Endothelial cell (in vitro differentiated cells): ENCODE results near the gene UACA. TPM values are rescaled to one million over a fixed set of nuclear protein-coding genes. Genes with fewer than 3 reads are reported as not detected.

Source experiments
- DNase-seq: peaks from one replicate; pipeline ENCODE4 v3.0.0; 2021; ENCODE audit warnings: low spot score
- H3K27ac Mint-ChIP-seq: one replicate; pipeline ENCODE4 v1.8.0; 2021; ENCODE audit warnings: mixed read lengths, inconsistent platforms; ENCODE audit not compliant: unreplicated experiment
- H3K27me3 Mint-ChIP-seq: one replicate; pipeline ENCODE4 v1.8.0; 2021; ENCODE audit warnings: mild to moderate bottlenecking, moderate library complexity, mixed read lengths, inconsistent platforms; ENCODE audit not compliant: unreplicated experiment
- H3K36me3 Mint-ChIP-seq: one replicate; pipeline ENCODE4 v1.8.0; 2021; ENCODE audit warnings: mild to moderate bottlenecking, low read depth, mixed read lengths, inconsistent platforms; ENCODE audit not compliant: unreplicated experiment
- H3K4me1 Mint-ChIP-seq: one replicate; pipeline ENCODE4 v1.8.0; 2021; ENCODE audit warnings: mild to moderate bottlenecking, mixed read lengths, inconsistent platforms; ENCODE audit not compliant: unreplicated experiment
- H3K4me3 Mint-ChIP-seq: one replicate; pipeline ENCODE4 v1.8.0; 2021; ENCODE audit warnings: mild to moderate bottlenecking, mixed read lengths, inconsistent platforms; ENCODE audit not compliant: unreplicated experiment
- H3K9me3 Mint-ChIP-seq: one replicate; pipeline ENCODE4 v1.8.0; 2021; ENCODE audit warnings: mixed read lengths, inconsistent platforms; ENCODE audit not compliant: unreplicated experiment
- total RNA-seq: library from RNA; stranded (reverse); fragmentation: NEBNext Ultra II Directional; extraction: Animal tissue kit (Norgen Biotek cat#: 25700); gene quantifications from one replicate; pipeline ENCODE4 v1.2.1, GENCODE V29; 2021; ENCODE audit not compliant: unreplicated experiment
- TF ChIP-seq, protein P1 (sequence below): fragments of 200-600 bp; sonication (generic); IDR thresholded peaks from one replicate; pipeline ENCODE4 v1.5.0; 2021; ENCODE audit warnings: antibody characterized with exemption; ENCODE audit not compliant: unreplicated experiment

The UACA gene
- total RNA-seq, 1 donor from 2014 or later: 34.2 TPM

DNA sequence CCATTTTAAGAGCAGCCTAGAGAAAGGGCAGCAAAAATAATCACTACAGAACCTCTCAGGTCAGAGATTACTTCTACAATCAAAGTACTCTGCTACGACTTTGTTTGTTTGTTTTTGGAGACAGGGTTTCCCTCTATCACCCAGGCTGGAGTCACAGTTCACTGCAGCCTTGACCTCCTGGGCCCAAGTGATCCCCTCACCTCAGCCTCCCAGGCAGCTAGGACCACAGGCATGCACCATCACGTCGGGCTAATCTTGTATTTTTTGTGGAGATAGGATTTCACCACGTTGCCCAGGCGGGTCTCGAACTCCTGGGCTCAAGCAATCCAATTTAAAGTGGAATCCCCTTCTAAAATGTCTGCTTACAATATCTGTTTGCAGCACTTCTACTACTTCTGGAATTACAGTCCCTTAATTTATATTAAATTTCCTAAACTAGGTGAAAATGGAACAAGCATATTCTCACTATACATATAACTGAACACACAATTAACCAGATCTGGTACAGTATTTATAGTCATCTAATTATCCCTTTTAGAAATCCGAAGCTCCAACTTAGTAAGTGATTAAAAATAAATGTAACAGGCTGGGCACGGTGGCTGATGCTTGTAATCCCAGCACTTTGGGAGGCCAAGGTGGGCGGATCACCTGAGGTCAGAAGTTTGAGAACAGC lies 4.4 kb downstream of the UACA start:
- Mint-ChIP-seq H3K9me3 (no peaks in the 10 kb centered on the region), H3K4me1 (peaks cover 6% of the 10 kb centered on the region), H3K36me3 (no peaks in the 10 kb centered on the region), H3K4me3 (no peak overlapping the region), H3K27ac (no peak overlapping the region), H3K27me3 (peaks cover 4% of the 10 kb centered on the region)
- TF ChIP-seq, protein P1, sequence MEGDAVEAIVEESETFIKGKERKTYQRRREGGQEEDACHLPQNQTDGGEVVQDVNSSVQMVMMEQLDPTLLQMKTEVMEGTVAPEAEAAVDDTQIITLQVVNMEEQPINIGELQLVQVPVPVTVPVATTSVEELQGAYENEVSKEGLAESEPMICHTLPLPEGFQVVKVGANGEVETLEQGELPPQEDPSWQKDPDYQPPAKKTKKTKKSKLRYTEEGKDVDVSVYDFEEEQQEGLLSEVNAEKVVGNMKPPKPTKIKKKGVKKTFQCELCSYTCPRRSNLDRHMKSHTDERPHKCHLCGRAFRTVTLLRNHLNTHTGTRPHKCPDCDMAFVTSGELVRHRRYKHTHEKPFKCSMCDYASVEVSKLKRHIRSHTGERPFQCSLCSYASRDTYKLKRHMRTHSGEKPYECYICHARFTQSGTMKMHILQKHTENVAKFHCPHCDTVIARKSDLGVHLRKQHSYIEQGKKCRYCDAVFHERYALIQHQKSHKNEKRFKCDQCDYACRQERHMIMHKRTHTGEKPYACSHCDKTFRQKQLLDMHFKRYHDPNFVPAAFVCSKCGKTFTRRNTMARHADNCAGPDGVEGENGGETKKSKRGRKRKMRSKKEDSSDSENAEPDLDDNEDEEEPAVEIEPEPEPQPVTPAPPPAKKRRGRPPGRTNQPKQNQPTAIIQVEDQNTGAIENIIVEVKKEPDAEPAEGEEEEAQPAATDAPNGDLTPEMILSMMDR: no peak
- no peak for DNase-seq

DNA sequence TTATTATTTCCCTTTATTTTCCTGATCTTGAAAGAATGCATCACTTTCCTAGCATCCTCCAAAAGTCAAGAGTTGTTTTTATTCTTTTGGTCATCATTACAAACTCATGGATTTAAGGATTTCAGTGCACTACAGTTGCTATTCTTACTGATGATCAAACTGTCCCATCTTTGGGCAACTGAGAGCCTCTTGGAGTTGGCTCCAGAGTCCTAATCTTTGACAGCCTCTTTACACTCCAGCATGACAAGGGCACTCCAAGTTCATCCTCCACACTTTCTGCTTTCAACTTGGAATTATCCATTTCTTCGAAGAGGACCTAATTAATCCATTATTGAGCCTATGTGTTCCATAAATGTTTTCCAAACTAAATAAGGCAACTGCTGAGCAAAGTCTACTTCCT lies 5.7 kb downstream of the UACA start:
- no peak for DNase-seq
- no peak overlapping the region for H3K27ac Mint-ChIP-seq
- H3K9me3 Mint-ChIP-seq: no peaks in the 10 kb centered on the region
- peaks cover 4% of the 10 kb centered on the region for H3K4me1 Mint-ChIP-seq
- H3K36me3 Mint-ChIP-seq: no peaks in the 10 kb centered on the region
- peaks cover 3% of the 10 kb centered on the region for H3K27me3 Mint-ChIP-seq
- no peak overlapping the region for H3K4me3 Mint-ChIP-seq
- TF ChIP-seq, protein P1: no peak

DNA sequence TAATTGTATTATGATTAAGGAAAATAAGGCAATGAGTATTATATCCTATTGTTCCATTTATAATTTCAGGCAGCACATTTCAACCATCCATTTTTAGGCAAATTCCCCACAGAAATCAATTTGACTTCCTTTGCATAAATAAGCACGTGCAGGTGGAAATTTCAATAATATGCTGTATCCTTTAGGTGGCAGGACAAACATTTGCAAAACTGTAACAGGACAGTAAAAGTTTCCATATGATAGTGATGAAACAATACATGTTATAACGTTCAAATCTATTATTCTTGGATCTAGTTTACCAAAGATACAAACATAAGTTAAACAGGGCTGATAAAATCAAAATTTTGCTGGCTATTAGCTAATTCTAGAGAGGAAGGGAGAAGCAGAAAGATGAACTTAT lies 8.5 kb downstream of the UACA start:
- H3K27me3 Mint-ChIP-seq: no peaks in the 10 kb centered on the region
- H3K4me3 Mint-ChIP-seq: no peak overlapping the region

DNA sequence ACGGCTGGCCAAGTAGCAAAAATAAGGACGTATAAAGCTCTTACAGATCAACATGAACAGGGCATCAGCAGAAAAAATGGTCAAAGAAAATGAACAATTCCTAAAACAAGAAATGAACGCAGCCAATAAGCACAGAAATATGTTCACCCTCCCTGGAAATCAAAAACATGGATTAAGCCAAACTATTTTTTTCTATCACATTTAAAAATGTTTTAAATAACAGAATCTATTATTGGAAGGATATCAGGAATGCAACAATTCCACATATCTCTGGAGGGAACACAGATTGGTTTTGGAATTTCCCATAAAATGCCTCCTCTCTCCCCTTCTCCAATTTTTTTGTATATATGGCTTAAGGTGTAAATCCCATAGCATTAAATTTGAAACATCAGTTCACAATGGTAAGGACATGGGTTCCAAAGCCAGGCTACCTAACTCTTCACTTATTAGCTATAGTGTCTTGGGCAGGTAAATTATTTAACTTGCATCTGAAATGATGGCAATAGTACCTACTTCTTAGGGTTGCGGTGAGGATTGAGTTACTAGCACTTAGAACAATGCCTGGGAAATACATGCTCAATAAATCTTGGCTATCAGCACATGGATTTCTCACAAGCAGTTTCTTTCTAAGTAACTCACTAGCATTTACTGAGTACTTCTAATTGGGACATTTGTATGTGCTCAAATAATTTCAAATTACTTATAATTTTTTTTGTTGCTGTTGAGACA lies 10.1 kb downstream of the UACA start:
- Mint-ChIP-seq H3K27me3 (no peaks in the 10 kb centered on the region), H3K36me3 (no peaks in the 10 kb centered on the region), H3K4me3 (no peak overlapping the region), H3K4me1 (peaks cover 22% of the 10 kb centered on the region), H3K27ac (no peak overlapping the region), H3K9me3 (no peaks in the 10 kb centered on the region)
- TF ChIP-seq, protein P1: no peak
- DNase-seq: no peak

More for the DNA sequence above, 8.5 kb downstream of the UACA start:
- no peaks in the 10 kb centered on the region for H3K9me3 Mint-ChIP-seq
- H3K36me3 Mint-ChIP-seq: no peaks in the 10 kb centered on the region
- TF ChIP-seq, protein P1: no peak
- no peak overlapping the region for H3K27ac Mint-ChIP-seq
- DNase-seq: no peak
- peaks cover 19% of the 10 kb centered on the region for H3K4me1 Mint-ChIP-seq

DNA sequence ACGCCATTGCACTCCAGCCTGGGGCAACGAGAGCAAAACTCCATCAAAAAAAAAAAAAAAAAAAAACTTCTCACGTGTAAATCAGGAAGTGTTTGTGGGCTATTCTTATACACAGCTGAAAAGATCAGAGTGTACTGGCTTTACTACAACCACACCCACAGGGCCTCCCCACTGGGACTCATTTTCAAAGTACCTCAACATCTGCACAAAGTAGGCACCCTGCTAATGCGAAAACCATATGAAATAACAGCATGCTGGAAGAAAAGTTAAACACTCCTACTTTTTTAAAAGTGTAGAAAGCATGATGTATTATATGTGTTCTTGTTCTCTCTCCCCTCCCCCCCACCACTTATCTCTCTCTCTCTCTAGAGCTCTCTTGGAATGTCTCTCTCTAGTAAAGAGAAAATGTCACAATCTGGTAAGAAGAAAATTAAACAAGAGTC lies 11.1 kb downstream of the UACA start:
- Mint-ChIP-seq H3K4me1 (peaks cover 19% of the 10 kb centered on the region), H3K36me3 (no peaks in the 10 kb centered on the region)
- TF ChIP-seq, protein P1: no peak

More for the DNA sequence above, 11.1 kb downstream of the UACA start:
- no peak overlapping the region for H3K4me3 Mint-ChIP-seq
- no peak overlapping the region for H3K27ac Mint-ChIP-seq
- H3K9me3 Mint-ChIP-seq: no peaks in the 10 kb centered on the region
- no peaks in the 10 kb centered on the region for H3K27me3 Mint-ChIP-seq
- no peak for DNase-seq
